Endodermal cell (in vitro differentiated cells): ENCODE results near the gene RSU1. TPM values are rescaled to one million over a fixed set of nuclear protein-coding genes. Genes with fewer than 3 reads are reported as not detected.
A peak's percentile ranks its signal among the peaks of the same experiment; 100 is the strongest.

Experiments used
- DNase-seq: peaks from one replicate; pipeline ENCODE4 v3.0.0-alpha.2; 2017
- H3K27ac ChIP-seq: 2 replicates; pipeline ENCODE4 v1.5.1; 2013; ENCODE audit warnings: mild to moderate bottlenecking, low read depth, low read length, moderate library complexity
- H3K27me3 ChIP-seq: 2 replicates; pipeline ENCODE4 v1.6.1; 2013; ENCODE audit warnings: mild to moderate bottlenecking, low read length, moderate library complexity; ENCODE audit not compliant: insufficient read depth, control insufficient read depth, poor library complexity, severe bottlenecking
- H3K36me3 ChIP-seq: 2 replicates; pipeline ENCODE4 v1.7.0; 2013; ENCODE audit warnings: mild to moderate bottlenecking, low read length, moderate library complexity; ENCODE audit not compliant: control insufficient read depth, insufficient read depth
- H3K4me1 ChIP-seq: one replicate; pipeline ENCODE4 v1.7.0; 2013; ENCODE audit warnings: low read length; ENCODE audit not compliant: control insufficient read depth, insufficient read depth
- H3K4me3 ChIP-seq: 2 replicates; pipeline ENCODE4 v1.5.1; 2013; ENCODE audit warnings: mild to moderate bottlenecking, low read length, moderate library complexity
- H3K9ac ChIP-seq: 2 replicates; pipeline ENCODE4 v1.6.1; 2013; ENCODE audit warnings: mild to moderate bottlenecking, low read length, moderate library complexity; ENCODE audit not compliant: poor library complexity, severe bottlenecking; ENCODE audit errors: extremely low read depth
- H3K9me3 ChIP-seq: 2 replicates; pipeline ENCODE4 v1.6.1; 2013; ENCODE audit warnings: mild to moderate bottlenecking, low read length, moderate library complexity; ENCODE audit not compliant: control insufficient read depth
- H3K27ac Mint-ChIP-seq: 2 replicates; pipeline ENCODE4 v1.8.0; 2020; ENCODE audit warnings: mixed read lengths
- H3K27me3 Mint-ChIP-seq: 2 replicates; pipeline ENCODE4 v1.8.0; 2021; ENCODE audit warnings: mild to moderate bottlenecking, mixed read lengths; ENCODE audit not compliant: insufficient read depth
- H3K36me3 Mint-ChIP-seq: 2 replicates; pipeline ENCODE4 v1.8.0; 2020; ENCODE audit warnings: low read depth, mixed read lengths
- H3K4me1 Mint-ChIP-seq: 2 replicates; pipeline ENCODE4 v1.8.0; 2020; ENCODE audit warnings: mixed read lengths
- H3K4me3 Mint-ChIP-seq: 2 replicates; pipeline ENCODE4 v1.8.0; 2020; ENCODE audit warnings: mild to moderate bottlenecking, moderate library complexity, mixed read lengths
- H3K9me3 Mint-ChIP-seq: 2 replicates; pipeline ENCODE4 v1.8.0; 2020; ENCODE audit warnings: mild to moderate bottlenecking, mixed read lengths
- CTCF ChIP-seq: fragments of 200-600 bp; sonication (generic); conservative IDR thresholded peaks from 2 replicates; pipeline ENCODE4 v1.5.0; 2021; ENCODE audit warnings: antibody characterized with exemption, mild to moderate bottlenecking
- WGBS, 2 experiments: methylation state at CpG; one replicate each; pipeline versions ENCODE4 v1.1.5 to v1.1.7; 2013; ENCODE audit warnings: missing lambda C conversion rate in 2 of 2, mixed read lengths in 1 of 2; ENCODE audit not compliant: insufficient coverage in 1 of 2, insufficient read length in 1 of 2; 5-methylcytosine and 5-hydroxymethylcytosine counted together
- total RNA-seq, 2 donors: library from RNA; stranded (reverse); fragmentation: NEBNext Ultra II Directional in 1 of 2; extraction: Animal tissue kit (Norgen Biotek cat#: 25700) in 1 of 2; gene quantifications; 2 replicates in 1 of 2; 3 replicates in 1 of 2; pipeline ENCODE4 v1.2.1, GENCODE V29; 2021

RSU1 gene
- total RNA-seq, 2 donors from 2014 or later = 39.5 to 46.4 TPM

GRCh38 chr10:16570731-16571130 lies 246.5 kb downstream of the RSU1 start:
- Mint-ChIP-seq H3K36me3 (no peaks in the 10 kb centered on the region), H3K9me3 (no peaks in the 10 kb centered on the region), H3K4me3 (no peak overlapping the region), H3K27me3 (no peaks in the 10 kb centered on the region), H3K27ac (no peak overlapping the region), H3K4me1 (no peaks in the 10 kb centered on the region)
- Histone ChIP-seq H3K4me1 (no peaks in the 10 kb centered on the region), H3K27me3 (no peaks in the 10 kb centered on the region), H3K36me3 (no peaks in the 10 kb centered on the region), H3K27ac (no peak overlapping the region), H3K9ac (no peak overlapping the region), H3K9me3 (no peaks in the 10 kb centered on the region), H3K4me3 (no peak overlapping the region)
- no peak for TF ChIP-seq CTCF
- 89 to 96% methylated on average over 3 to 4 of the region's 4 CpGs for WGBS, 2 experiments
- no peak for DNase-seq

- H3K4me3 ChIP-seq = no peak overlapping the region
- no peak overlapping the region for H3K27ac ChIP-seq
- no peaks in the 10 kb centered on the region for H3K27me3 ChIP-seq
- Mint-ChIP-seq H3K4me1 (no peaks in the 10 kb centered on the region), H3K36me3 (no peaks in the 10 kb centered on the region), H3K27ac (no peak overlapping the region), H3K4me3 (peak overlapping the region; percentile 14), H3K9me3 (no peaks in the 10 kb centered on the region), H3K27me3 (no peaks in the 10 kb centered on the region)
- H3K9ac ChIP-seq = no peak overlapping the region
- H3K36me3 ChIP-seq = no peaks in the 10 kb centered on the region
- no peaks in the 10 kb centered on the region for H3K4me1 ChIP-seq
- no peak for TF ChIP-seq CTCF
- no peak for DNase-seq
- 77 to 87% methylated on average over 3 to 7 of the region's 7 CpGs for WGBS, 2 experiments
- H3K9me3 ChIP-seq = no peaks in the 10 kb centered on the region
Observed at GRCh38 chr10:16566202-16566805, 250.9 kb downstream of the RSU1 start.

- H3K36me3 Mint-ChIP-seq = no peaks in the 10 kb centered on the region
- Histone ChIP-seq H3K9me3 (no peaks in the 10 kb centered on the region), H3K36me3 (no peaks in the 10 kb centered on the region), H3K9ac (no peak overlapping the region), H3K4me1 (no peaks in the 10 kb centered on the region), H3K4me3 (no peak overlapping the region), H3K27ac (no peak overlapping the region), H3K27me3 (no peaks in the 10 kb centered on the region)
- 94% methylated on average over 3 of the region's 3 CpGs; no CpG with 5 or more reads in 1 of the 2 experiments for WGBS, 2 experiments
- H3K27me3 Mint-ChIP-seq = no peaks in the 10 kb centered on the region
- no peak for DNase-seq
- H3K27ac Mint-ChIP-seq = peak overlapping the region; percentile 8
- no peaks in the 10 kb centered on the region for H3K9me3 Mint-ChIP-seq
- H3K4me1 Mint-ChIP-seq = no peaks in the 10 kb centered on the region
- TF ChIP-seq CTCF = no peak
- H3K4me3 Mint-ChIP-seq = no peak overlapping the region
Observed at GRCh38 chr10:16565604-16566003, 251.6 kb downstream of the RSU1 start.
